Measurements from ENCODE around the gene EDN3. TPM values are rescaled to one million over a fixed set of nuclear protein-coding genes. Genes with fewer than 3 reads are reported as not detected.

The EDN3 gene
- total and polyA plus RNA-seq, 4 donors: 6.9 TPM; not detected in 3

Other genes with a start within 250 kb of the EDN3 start
- gene ZNF831, start 136.8 kb upstream of the EDN3 start, total RNA-seq: under 1 TPM; 0.57 to 0.68 TPM
- gene ZNF831, start 136.8 kb upstream of the EDN3 start, polyA plus RNA-seq: under 1 TPM in 1 of 2 donors, not detected in 1; 0.03 TPM

Measured in aorta (tissue), 4 donors.